ENCODE data around the gene ATG7. TPM values are rescaled to one million over a fixed set of nuclear protein-coding genes. Genes with fewer than 3 reads are reported as not detected.
"Not testable (repeated sequence)": the region's sequence is repeated elsewhere in the genome, so short reads cannot be mapped to it uniquely, and the experiment has no call there.

Gene ATG7
- polyA plus RNA-seq, 1 donor (not counting 4 experiments of a cell fraction or from before 2014, with no cell fraction given) = 27.9 TPM

GRCh38 chr3:11570789-11571495 lies 298.7 kb downstream of the ATG7 start:
- Histone ChIP-seq H3K4me1 (ENCODE audit: control insufficient read depth, extremely low read depth, insufficient read depth, low read length) (peaks cover 14% of the 10 kb centered on the region), H2AFZ (ENCODE audit: control insufficient read depth, low read length) (no peak overlapping the region), H3K79me2 (ENCODE audit: control insufficient read depth, insufficient read depth, low read length) (peaks cover 42% of the 10 kb centered on the region), H3K36me3 (ENCODE audit: control insufficient read depth in 2 of 2, extremely low read depth in 1 of 2, insufficient read depth in 2 of 2, low read length in 2 of 2) (peaks cover 11 to 14% of the 10 kb centered on the region in 2 experiments), H3K4me3 (ENCODE audit: control insufficient read depth in 2 of 3, extremely low read depth in 1 of 3, insufficient read depth in 2 of 3, low read depth in 1 of 3, low read length in 3 of 3) (no peak overlapping the region), H3K4me2 (ENCODE audit: control insufficient read depth, extremely low read depth, insufficient read depth, low read depth, low read length) (no peak overlapping the region), H3K27me3 (ENCODE audit: control insufficient read depth, extremely low read depth, insufficient read depth, low read length) (no peaks in the 10 kb centered on the region), H4K20me1 (ENCODE audit: control insufficient read depth, extremely low read depth, insufficient read depth, low read length) (peaks cover 3% of the 10 kb centered on the region), H3K9ac (ENCODE audit: control insufficient read depth, extremely low read depth, insufficient read depth, low read length) (no peak overlapping the region), H3K9me3 (ENCODE audit: control insufficient read depth, low read depth, low read length) (no peaks in the 10 kb centered on the region), H3K9me1 (ENCODE audit: control insufficient read depth, extremely low read depth, insufficient read depth, low read length) (peaks cover under 1% of the 10 kb centered on the region), H3K27ac (ENCODE audit: control insufficient read depth, insufficient read depth, low read length) (no peak overlapping the region)
- FAIRE-seq (no peak), DNase-seq (ENCODE audit: low read depth, low spot score) (no peak)
- dilution Hi-C loops (cut with MboI; ENCODE audit: extremely low pct_ligation_motif_present, low sequenced_read_pairs) = no loop called here
- TF ChIP-seq CTCF (optimal IDR thresholded peaks at IDR 0.05 in 1 of 3, IDR thresholded peaks at IDR 0.05 in 1 of 3, conservative IDR thresholded peaks at IDR 0.05 in 1 of 3; ENCODE audit: extremely low read depth in 1 of 3, insufficient read depth in 2 of 3, low read length in 3 of 3) = no peak

DNA sequence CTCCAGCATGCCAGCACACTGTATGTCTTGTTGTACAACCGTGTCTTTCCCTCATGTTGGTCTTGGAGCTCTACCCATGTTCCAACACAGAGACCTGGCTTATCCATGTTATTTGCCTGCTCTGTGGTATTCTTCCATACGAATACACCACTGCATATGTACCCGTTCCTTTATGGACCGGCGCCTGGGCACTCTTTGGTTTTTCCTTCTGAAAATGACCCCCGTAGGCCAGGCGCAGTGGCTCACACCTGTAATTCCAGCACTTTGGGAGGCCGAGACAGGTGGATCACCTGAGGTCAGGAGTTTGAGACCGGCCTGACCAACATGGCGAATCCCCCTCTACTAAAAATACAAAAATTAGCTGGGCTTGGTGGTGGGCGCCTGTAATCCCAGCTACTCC lies 300.5 kb downstream of the ATG7 start:
- H3K4me1 ChIP-seq (ENCODE audit: control insufficient read depth, extremely low read depth, insufficient read depth, low read length) = peaks cover 14% of the 10 kb centered on the region
- DNase-seq (ENCODE audit: low read depth, low spot score); H3K4me3 ChIP-seq (ENCODE audit: control insufficient read depth in 2 of 3, extremely low read depth in 1 of 3, insufficient read depth in 2 of 3, low read depth in 1 of 3, low read length in 3 of 3); H3K4me2 ChIP-seq (ENCODE audit: control insufficient read depth, extremely low read depth, insufficient read depth, low read depth, low read length); FAIRE-seq; H3K27ac ChIP-seq (ENCODE audit: control insufficient read depth, insufficient read depth, low read length); H3K27me3 ChIP-seq (ENCODE audit: control insufficient read depth, extremely low read depth, insufficient read depth, low read length); H2AFZ ChIP-seq (ENCODE audit: control insufficient read depth, low read length); H3K9me1 ChIP-seq (ENCODE audit: control insufficient read depth, extremely low read depth, insufficient read depth, low read length); H3K9ac ChIP-seq (ENCODE audit: control insufficient read depth, extremely low read depth, insufficient read depth, low read length); dilution Hi-C loops (cut with MboI; ENCODE audit: extremely low pct_ligation_motif_present, low sequenced_read_pairs); H4K20me1 ChIP-seq (ENCODE audit: control insufficient read depth, extremely low read depth, insufficient read depth, low read length); H3K9me3 ChIP-seq (ENCODE audit: control insufficient read depth, low read depth, low read length): not testable (repeated sequence)
- H3K36me3 ChIP-seq (ENCODE audit: control insufficient read depth in 2 of 2, extremely low read depth in 1 of 2, insufficient read depth in 2 of 2, low read length in 2 of 2) = peaks cover 13 to 17% of the 10 kb centered on the region in 2 experiments
- peaks cover 40% of the 10 kb centered on the region for H3K79me2 ChIP-seq (ENCODE audit: control insufficient read depth, insufficient read depth, low read length)

Measured in keratinocyte (primary cell).